ENCODE data around the gene COL18A1.

Gene COL18A1

GRCh38 chr21:45481977-45482898 lies 77.3 kb downstream of the COL18A1 start:
- no peak for DNase-seq (ENCODE audit: low read depth)
- H3K4me3 ChIP-seq (ENCODE audit: low read depth, low read length) = no peak overlapping the region

GRCh38 chr21:45482899-45483821 lies 78.2 kb downstream of the COL18A1 start:
- no peak overlapping the region for H3K4me3 ChIP-seq (ENCODE audit: low read depth, low read length)
- DNase-seq (ENCODE audit: low read depth) = no peak

- H3K4me3 ChIP-seq (ENCODE audit: low read depth, low read length) = no peak overlapping the region
- DNase-seq (ENCODE audit: low read depth) = no peak
Measured at GRCh38 chr21:45484318-45484717, 79.4 kb downstream of the COL18A1 start.

- H3K4me3 ChIP-seq (ENCODE audit: low read depth, low read length) = no peak overlapping the region
- DNase-seq (ENCODE audit: low read depth) = no peak
Measured at GRCh38 chr21:45485686-45486442, 80.9 kb downstream of the COL18A1 start.

- H3K4me3 ChIP-seq (ENCODE audit: low read depth, low read length) = no peak overlapping the region
- DNase-seq (ENCODE audit: low read depth) = no peak
Measured at GRCh38 chr21:45486443-45487160, 81.6 kb downstream of the COL18A1 start.

- no peak overlapping the region for H3K4me3 ChIP-seq (ENCODE audit: low read depth, low read length)
Measured at GRCh38 chr21:45487161-45487806, 82.3 kb downstream of the COL18A1 start.

GRCh38 chr21:45487891-45488600 lies 83.1 kb downstream of the COL18A1 start:
- H3K4me3 ChIP-seq (ENCODE audit: low read depth, low read length) = no peak overlapping the region
- no peak for DNase-seq (ENCODE audit: low read depth)

More at GRCh38 chr21:45487161-45487806, 82.3 kb downstream of the COL18A1 start:
- DNase-seq (ENCODE audit: low read depth) = no peak

GRCh38 chr21:45488931-45489721 lies 84.2 kb downstream of the COL18A1 start:
- H3K4me3 ChIP-seq (ENCODE audit: low read depth, low read length) = no peak overlapping the region
- DNase-seq (ENCODE audit: low read depth) = no peak

- no peak overlapping the region for H3K4me3 ChIP-seq (ENCODE audit: low read depth, low read length)
- DNase-seq (ENCODE audit: low read depth) = no peak
Measured at GRCh38 chr21:45489722-45489982, 84.7 kb downstream of the COL18A1 start.

GRCh38 chr21:45490049-45490731 lies 85.2 kb downstream of the COL18A1 start:
- no peak for DNase-seq (ENCODE audit: low read depth)

GRCh38 chr21:45491056-45491455 lies 86.1 kb downstream of the COL18A1 start:
- H3K4me3 ChIP-seq (ENCODE audit: low read depth, low read length) = no peak overlapping the region

More at GRCh38 chr21:45490049-45490731, 85.2 kb downstream of the COL18A1 start:
- H3K4me3 ChIP-seq (ENCODE audit: low read depth, low read length) = no peak overlapping the region

GRCh38 chr21:45491623-45492022 lies 86.7 kb downstream of the COL18A1 start:
- no peak for DNase-seq (ENCODE audit: low read depth)
- no peak overlapping the region for H3K4me3 ChIP-seq (ENCODE audit: low read depth, low read length)

More at GRCh38 chr21:45491056-45491455, 86.1 kb downstream of the COL18A1 start:
- no peak for DNase-seq (ENCODE audit: low read depth)

GRCh38 chr21:45492765-45493164 lies 87.8 kb downstream of the COL18A1 start:
- DNase-seq (ENCODE audit: low read depth) = no peak
- no peak overlapping the region for H3K4me3 ChIP-seq (ENCODE audit: low read depth, low read length)

- no peak overlapping the region for H3K4me3 ChIP-seq (ENCODE audit: low read depth, low read length)
Measured at GRCh38 chr21:45493401-45494001, 88.5 kb downstream of the COL18A1 start.

GRCh38 chr21:45494135-45494850 lies 89.3 kb downstream of the COL18A1 start:
- no peak for DNase-seq (ENCODE audit: low read depth)

More at GRCh38 chr21:45493401-45494001, 88.5 kb downstream of the COL18A1 start:
- DNase-seq (ENCODE audit: low read depth) = no peak

More at GRCh38 chr21:45494135-45494850, 89.3 kb downstream of the COL18A1 start:
- H3K4me3 ChIP-seq (ENCODE audit: low read depth, low read length) = no peak overlapping the region
